ENCODE results near the gene IRF2BP1.

The IRF2BP1 gene

GRCh38 chr19:45913874-45914830, 28.2 kb upstream of the IRF2BP1 start, which contains the start of gene NANOS2:
Gene NANOS2, minus strand, starts transcription at chr19:45914778. Its CDS starts 85 bp downstream, at chr19:45914693.
- no peak for TF ChIP-seq CTCF (IDR thresholded peaks at IDR 0.05)

- no peak for TF ChIP-seq CTCF (IDR thresholded peaks at IDR 0.05)
Measured at GRCh38 chr19:45911291-45911690, 25.4 kb upstream of the IRF2BP1 start.

- no peak for TF ChIP-seq CTCF (IDR thresholded peaks at IDR 0.05)
Measured at GRCh38 chr19:45908956-45909355, 23.0 kb upstream of the IRF2BP1 start.

GRCh38 chr19:45906221-45906620, 20.3 kb upstream of the IRF2BP1 start:
- TF ChIP-seq CTCF (IDR thresholded peaks at IDR 0.05): no peak

- no peak for TF ChIP-seq CTCF (IDR thresholded peaks at IDR 0.05)
Measured at GRCh38 chr19:45905011-45905410, 19.1 kb upstream of the IRF2BP1 start.

GRCh38 chr19:45902651-45903625, 17.0 kb upstream of the IRF2BP1 start:
- TF ChIP-seq CTCF (IDR thresholded peaks at IDR 0.05): no peak

- TF ChIP-seq CTCF (IDR thresholded peaks at IDR 0.05): no peak
Measured at GRCh38 chr19:45901912-45902650, 16.1 kb upstream of the IRF2BP1 start, which contains the start of gene MYPOP. Gene MYPOP, minus strand, starts transcription at chr19:45902613. Its CDS starts 840 bp downstream, at chr19:45901773.
